MG63 (cell line): Measurements from ENCODE around the gene CCL2. TPM values are rescaled to one million over a fixed set of nuclear protein-coding genes. Genes with fewer than 3 reads are reported as not detected.
A peak's percentile ranks its signal among the peaks of the same experiment; 100 is the strongest.

ENCODE experiments used
- DNase-seq: peaks from one replicate; pipeline ENCODE4 v3.0.0-alpha.2; 2020
- H3K27me3 ChIP-seq: fragments of 250-450 bp; sonication (Bioruptor Pico); 2 replicates; pipeline ENCODE4 v1.5.1; 2020; ENCODE audit warnings: mild to moderate bottlenecking, moderate library complexity
- H3K36me3 ChIP-seq: fragments of 250-450 bp; sonication (Bioruptor Pico); 2 replicates; pipeline ENCODE4 v1.5.1; 2020; ENCODE audit warnings: mild to moderate bottlenecking, moderate library complexity
- H3K4me3 ChIP-seq: fragments of 250-450 bp; sonication (Bioruptor Pico); 2 replicates; pipeline ENCODE4 v1.5.1; 2020; ENCODE audit warnings: mild to moderate bottlenecking, moderate library complexity
- H3K9me3 ChIP-seq: fragments of 250-450 bp; sonication (Bioruptor Pico); 2 replicates; pipeline ENCODE4 v1.5.1; 2020; ENCODE audit warnings: mild to moderate bottlenecking, moderate library complexity
- total RNA-seq: library from RNA; depleted of rRNA; stranded (reverse); fragments of >200 nt; shearing (Covaris generic); gene quantifications from 2 replicates; pipeline ENCODE4 v1.2.3, GENCODE V29; 2014; ENCODE audit warnings: low replicate concordance

CCL2 gene
- total RNA-seq, 1 experiment from 2014 or later = 12.3 TPM

DNA sequence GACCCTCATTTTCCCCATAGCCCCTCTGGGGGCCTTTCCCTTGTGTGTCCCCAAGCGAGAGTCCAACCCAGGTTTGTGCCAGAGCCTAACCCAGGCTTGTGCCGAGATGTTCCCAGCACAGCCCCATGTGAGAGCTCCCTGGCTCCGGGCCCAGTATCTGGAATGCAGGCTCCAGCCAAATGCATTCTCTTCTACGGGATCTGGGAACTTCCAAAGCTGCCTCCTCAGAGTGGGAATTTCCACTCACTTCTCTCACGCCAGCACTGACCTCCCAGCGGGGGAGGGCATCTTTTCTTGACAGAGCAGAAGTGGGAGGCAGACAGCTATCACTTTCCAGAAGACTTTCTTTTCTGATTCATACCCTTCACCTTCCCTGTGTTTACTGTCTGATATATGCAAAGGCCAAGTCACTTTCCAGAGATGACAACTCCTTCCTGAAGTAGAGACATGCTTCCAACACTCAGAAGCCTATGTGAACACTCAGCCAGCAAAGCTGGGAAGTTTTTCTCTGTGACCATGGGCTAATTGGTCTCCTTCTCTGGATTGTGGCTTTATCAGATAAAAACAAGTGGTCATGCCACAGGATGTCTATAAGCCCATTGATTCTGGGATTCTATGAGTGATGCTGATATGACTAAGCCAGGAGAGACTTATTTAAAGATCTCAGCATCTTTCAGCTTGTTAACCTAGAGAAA is 2.5 kb upstream of the CCL2 start:
- Histone ChIP-seq H3K36me3 (no peaks in the 10 kb centered on the region), H3K9me3 (no peaks in the 10 kb centered on the region), H3K4me3 (no peak overlapping the region), H3K27me3 (no peaks in the 10 kb centered on the region)
- peak; percentile 95 for DNase-seq

DNA sequence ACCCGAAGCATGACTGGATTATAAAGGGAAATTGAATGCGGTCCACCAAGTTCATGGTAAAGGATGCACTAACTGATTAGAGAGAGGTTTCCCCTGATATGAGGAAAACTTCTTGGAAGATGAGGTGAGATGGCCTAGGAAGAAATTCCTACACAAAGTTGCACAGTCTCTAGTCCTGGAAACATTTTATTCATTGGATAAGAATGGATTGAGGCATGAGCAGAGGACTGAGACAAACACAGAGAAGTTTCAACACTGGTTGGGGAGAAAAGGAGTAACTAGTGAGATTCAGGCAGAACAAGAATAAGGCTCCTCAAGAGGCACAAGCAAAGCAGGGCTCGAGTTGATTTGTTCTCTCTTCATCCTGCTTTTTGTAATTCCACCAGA is 2.0 kb upstream of the CCL2 start:
- H3K9me3 ChIP-seq = no peaks in the 10 kb centered on the region
- no peak overlapping the region for H3K4me3 ChIP-seq
- H3K27me3 ChIP-seq = no peaks in the 10 kb centered on the region
- no peak for DNase-seq
- H3K36me3 ChIP-seq = no peaks in the 10 kb centered on the region

DNA sequence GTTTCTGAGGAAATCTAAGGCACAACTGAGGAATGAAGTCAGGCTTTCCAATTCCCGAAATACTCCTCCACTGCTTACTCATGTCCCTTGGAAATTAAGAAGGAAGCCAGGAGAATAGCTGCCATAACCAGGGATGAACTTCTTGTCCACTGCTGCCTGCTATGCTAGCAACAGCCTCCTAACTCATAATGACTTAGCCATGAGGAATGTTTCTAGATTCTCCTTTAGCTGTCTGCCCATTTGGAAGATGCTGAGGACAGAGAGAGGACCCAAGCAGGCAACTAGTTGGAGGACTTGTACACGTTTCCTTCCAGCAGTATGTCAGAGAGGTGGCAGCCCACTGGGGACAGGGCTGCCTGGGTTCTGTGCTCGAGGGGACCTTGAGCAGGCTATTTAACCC is 939 bp upstream of the CCL2 start:
- peak; percentile 57 for DNase-seq
- H3K9me3 ChIP-seq = no peaks in the 10 kb centered on the region
- no peaks in the 10 kb centered on the region for H3K27me3 ChIP-seq
- no peaks in the 10 kb centered on the region for H3K36me3 ChIP-seq
- H3K4me3 ChIP-seq = no peak overlapping the region

DNA sequence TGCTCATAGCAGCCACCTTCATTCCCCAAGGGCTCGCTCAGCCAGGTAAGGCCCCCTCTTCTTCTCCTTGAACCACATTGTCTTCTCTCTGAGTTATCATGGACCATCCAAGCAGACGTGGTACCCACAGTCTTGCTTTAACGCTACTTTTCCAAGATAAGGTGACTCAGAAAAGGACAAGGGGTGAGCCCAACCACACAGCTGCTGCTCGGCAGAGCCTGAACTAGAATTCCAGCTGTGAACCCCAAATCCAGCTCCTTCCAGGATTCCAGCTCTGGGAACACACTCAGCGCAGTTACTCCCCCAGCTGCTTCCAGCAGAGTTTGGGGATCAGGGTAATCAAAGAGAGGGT is 272 bp downstream of the CCL2 start:
- DNase-seq = no peak

DNA sequence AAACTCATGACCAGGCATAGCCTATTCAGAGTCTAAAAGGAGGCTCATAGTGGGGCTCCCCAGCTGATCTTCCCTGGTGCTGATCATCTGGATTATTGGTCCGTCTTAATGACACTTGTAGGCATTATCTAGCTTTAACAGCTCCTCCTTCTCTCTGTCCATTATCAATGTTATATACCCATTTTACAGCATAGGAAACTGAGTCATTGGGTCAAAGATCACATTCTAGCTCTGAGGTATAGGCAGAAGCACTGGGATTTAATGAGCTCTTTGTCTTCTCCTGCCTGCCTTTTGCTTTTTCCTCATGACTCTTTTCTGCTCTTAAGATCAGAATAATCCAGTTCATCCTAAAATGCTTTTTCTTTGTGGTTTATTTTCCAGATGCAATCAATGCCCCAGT is 756 bp downstream of the CCL2 start:
- no peak for DNase-seq
- H3K27me3 ChIP-seq = no peaks in the 10 kb centered on the region

More for the DNA sequence above, 272 bp downstream of the CCL2 start:
- Histone ChIP-seq H3K9me3 (no peaks in the 10 kb centered on the region), H3K27me3 (no peaks in the 10 kb centered on the region), H3K36me3 (no peaks in the 10 kb centered on the region), H3K4me3 (peak overlapping the region; percentile 38)

DNA sequence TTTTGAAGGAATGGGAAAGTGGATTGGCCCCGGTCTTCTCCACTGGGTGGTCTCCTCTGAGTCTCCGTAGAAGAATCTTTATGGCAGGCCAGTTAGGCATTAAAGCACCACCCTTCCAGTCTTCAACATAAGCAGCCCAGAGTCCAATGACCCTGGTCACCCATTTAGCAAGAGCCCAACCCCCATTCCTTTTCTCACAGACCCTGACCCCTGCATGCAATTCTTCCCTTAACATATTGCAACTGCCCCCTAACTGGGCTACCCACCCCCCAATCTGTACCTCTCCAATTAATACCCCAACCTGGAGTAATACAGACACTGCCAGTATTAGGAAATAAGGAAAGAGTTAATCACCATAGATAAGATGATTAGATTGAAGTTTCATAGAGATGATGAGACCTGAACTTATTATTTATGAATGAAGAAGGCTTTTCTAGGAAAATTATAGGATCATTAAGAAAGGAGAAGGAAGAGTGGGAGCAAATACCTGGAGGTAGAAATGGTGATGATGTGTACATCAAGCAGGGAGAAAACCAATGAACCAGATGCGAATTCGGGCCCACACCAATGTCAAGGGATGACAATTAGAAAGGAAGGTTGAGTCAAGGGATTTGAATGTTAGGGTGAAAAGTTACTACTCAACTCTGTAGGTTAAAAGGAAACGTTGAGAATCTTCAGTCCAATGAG is 2.4 kb downstream of the CCL2 start:
- Histone ChIP-seq H3K36me3 (no peaks in the 10 kb centered on the region), H3K9me3 (no peaks in the 10 kb centered on the region), H3K27me3 (no peaks in the 10 kb centered on the region), H3K4me3 (no peak overlapping the region)
- no peak for DNase-seq

More for the DNA sequence above, 756 bp downstream of the CCL2 start:
- Histone ChIP-seq H3K4me3 (peak overlapping the region; percentile 38), H3K9me3 (no peaks in the 10 kb centered on the region), H3K36me3 (no peaks in the 10 kb centered on the region)

DNA sequence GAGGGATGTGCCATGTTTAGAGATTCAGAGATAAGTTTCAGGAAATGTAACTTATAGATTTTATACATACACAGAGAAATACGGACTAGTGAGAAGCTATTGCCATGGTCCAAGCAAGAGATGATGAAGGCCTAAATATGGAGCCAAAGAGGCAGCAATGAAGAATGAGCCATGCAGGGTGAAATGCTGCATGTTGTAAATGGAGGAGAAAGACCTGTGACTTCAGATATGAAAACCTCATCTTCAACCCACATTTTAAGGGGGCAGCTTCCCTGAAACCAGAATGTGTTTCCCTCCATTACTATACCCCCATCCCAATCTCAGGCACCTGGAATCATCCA is 2.9 kb downstream of the CCL2 start:
- Histone ChIP-seq H3K27me3 (no peaks in the 10 kb centered on the region), H3K36me3 (no peaks in the 10 kb centered on the region), H3K4me3 (no peak overlapping the region), H3K9me3 (no peaks in the 10 kb centered on the region)
- no peak for DNase-seq

DNA sequence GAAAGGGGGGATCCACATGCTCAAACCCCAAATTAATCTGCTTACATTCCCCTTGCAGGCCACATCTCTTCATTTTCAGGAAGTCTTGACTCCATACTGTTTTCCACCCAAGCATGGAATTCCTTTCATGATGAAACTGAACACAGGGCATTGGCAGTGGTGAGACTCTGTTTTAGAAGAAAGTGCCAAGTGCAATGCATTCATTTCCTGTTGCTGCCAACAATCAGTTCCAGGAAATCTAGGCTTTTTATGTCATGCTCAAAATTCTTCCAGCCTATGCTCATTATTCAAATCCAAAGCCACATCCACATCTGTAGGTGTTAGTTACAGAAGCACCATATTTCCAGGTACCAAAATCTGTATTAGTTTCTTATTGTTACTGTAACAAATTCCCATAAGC is 4.1 kb downstream of the CCL2 start:
- Histone ChIP-seq H3K4me3 (no peak overlapping the region), H3K36me3 (no peaks in the 10 kb centered on the region), H3K27me3 (no peaks in the 10 kb centered on the region), H3K9me3 (no peaks in the 10 kb centered on the region)
- peak; percentile 63 for DNase-seq

DNA sequence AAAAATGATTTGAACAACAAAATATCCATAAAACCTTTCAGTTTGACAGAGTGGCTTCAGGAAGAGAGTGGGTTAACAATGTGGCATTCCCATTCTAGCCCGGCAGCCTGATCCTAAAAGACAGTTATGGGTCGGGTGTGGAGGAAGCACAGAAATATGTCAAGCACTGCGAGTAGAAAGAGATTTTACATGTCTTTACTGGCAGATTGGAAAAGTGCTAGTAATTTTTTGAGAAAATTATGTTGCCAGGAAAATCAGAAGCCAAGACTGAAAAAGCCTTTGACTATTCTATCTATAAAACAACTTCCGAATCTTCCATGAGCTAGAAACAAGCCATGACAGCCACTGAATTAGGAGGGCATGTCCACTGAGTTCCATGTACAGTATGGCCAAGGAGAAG is 5.8 kb downstream of the CCL2 start:
- H3K4me3 ChIP-seq = no peak overlapping the region
- DNase-seq = no peak
- no peaks in the 10 kb centered on the region for H3K27me3 ChIP-seq
- H3K9me3 ChIP-seq = no peaks in the 10 kb centered on the region
- no peaks in the 10 kb centered on the region for H3K36me3 ChIP-seq

DNA sequence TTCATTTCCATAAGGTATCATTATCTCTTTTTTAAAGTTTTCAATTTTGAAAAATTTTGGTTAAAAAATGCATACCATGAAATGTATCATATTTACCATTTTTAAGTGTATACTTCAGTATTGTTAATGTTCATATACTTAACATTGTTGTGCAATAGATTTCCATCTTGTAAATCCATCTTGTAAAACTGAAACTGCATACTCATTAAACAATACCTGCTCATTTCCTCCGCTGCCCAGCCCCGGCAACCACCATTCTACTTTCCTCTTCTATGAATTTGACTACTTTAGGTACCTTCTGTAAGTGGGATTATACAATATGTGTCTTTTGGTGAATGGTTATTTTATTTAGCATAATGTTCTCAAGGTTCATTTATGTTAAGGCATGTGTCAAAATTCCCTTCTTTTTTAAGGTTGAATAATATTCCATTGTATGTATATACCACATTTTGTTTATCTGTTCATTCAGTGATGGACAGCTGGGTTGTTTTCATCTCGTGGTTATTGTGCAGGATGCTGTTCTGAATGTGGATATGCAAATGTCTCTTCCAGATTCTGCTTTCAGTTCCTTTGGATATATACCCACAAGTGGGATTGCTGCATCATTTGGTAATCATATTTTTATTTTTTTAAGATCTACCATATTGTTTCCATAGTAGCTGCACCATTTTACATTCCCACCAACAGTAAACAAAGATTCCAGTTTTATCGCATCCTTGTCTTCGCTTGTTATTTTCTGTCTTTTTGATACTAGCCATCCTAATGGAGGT is 6.7 kb downstream of the CCL2 start:
- Histone ChIP-seq H3K4me3 (no peak overlapping the region), H3K27me3 (no peaks in the 10 kb centered on the region), H3K9me3 (no peaks in the 10 kb centered on the region), H3K36me3 (no peaks in the 10 kb centered on the region)
- DNase-seq = no peak

DNA sequence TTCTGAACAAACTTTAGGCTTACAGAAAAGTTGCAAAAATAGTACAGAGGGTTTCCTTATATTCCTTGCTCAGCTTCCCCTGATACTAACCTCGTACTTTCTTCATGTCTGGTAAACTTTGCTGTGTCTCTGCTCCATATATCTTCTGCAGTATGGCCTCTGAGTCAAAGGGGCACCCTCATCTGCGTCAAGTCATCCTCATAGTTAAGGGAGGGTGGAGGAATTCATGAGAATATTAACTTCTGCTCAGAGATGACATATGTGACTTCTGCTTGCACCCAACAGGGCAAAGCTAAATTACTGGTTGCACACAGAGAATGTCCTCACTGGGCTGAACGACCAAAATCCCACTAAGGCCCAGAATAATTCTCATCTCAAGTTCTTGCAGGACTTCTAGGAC is 10.6 kb downstream of the CCL2 start:
- DNase-seq = no peak
- Histone ChIP-seq H3K36me3 (no peaks in the 10 kb centered on the region), H3K27me3 (no peaks in the 10 kb centered on the region), H3K4me3 (no peak overlapping the region), H3K9me3 (peaks cover 2% of the 10 kb centered on the region; the same call in 1 of the 2 replicates)

DNA sequence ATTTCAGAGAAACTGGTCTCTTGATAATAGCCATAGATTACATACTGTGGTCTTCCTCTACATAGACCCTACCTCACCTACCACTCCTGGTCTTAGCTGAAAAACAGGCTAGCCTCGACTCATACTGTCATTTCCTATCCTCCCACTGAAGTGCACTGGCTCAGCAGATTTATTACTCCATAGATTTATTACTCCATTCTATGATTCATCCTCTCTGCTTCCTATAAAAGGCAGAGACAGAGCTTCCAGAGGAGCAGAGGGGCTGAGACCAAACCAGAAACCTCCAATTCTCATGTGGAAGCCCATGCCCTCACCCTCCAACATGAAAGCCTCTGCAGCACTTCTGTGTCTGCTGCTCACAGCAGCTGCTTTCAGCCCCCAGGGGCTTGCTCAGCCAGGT is 14.9 kb downstream of the CCL2 start, which contains the start of gene CCL7:
CCL7 (plus strand) TSS at position 253 of the 400 bp plus-strand sequence; CDS start at position 323, 70 bp downstream.
- Histone ChIP-seq H3K36me3 (no peaks in the 10 kb centered on the region), H3K9me3 (peaks cover 2% of the 10 kb centered on the region; the same call in 1 of the 2 replicates), H3K4me3 (no peak within 1 kb of the TSS), H3K27me3 (no peaks in the 10 kb centered on the region)
- DNase-seq = no peak

DNA sequence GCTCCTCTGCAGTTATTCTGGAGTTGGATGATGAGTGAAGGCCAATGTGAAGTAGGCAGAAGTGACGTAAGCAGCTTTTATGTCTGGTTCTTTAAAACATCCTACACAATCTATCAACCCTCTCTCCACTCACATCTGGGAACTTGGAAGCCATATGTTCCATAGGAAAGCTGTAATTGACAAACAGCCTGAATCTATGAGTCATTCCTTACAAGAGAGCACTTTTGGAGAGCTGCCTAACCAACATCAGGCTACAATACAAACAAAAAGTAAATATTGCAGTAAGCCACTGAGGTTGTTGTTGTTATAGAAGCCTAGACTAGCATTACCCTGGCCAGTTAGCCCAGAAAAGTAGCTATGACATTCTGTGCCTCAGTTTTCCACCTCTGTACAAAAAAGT is 20.8 kb downstream of the CCL2 start:
- H3K9me3 ChIP-seq = no peaks in the 10 kb centered on the region
- peak; percentile 46 for DNase-seq
- H3K27me3 ChIP-seq = no peaks in the 10 kb centered on the region
- no peak overlapping the region for H3K4me3 ChIP-seq
- H3K36me3 ChIP-seq = no peaks in the 10 kb centered on the region

DNA sequence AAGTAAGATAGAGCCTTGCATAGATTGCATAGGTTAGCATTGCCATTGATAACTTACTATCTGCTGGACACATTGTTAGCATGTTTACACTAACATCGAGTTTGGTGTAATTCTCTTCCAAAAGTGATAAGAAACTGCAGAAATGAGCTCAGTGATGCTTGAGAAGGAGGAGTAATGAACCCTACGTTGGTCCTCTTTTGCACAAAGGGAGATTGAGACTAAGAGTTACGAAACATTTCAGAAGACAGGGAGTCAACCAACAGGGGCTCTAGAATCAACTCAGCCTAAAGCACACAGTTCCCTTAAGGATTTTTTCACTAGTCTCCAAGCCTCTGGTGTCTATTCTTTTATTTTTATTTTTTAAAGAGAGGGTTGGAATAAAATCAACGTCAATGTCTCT is 21.7 kb downstream of the CCL2 start:
- no peaks in the 10 kb centered on the region for H3K36me3 ChIP-seq
- DNase-seq = no peak
- no peak overlapping the region for H3K4me3 ChIP-seq
- no peaks in the 10 kb centered on the region; the same call in 1 of the 2 replicates for H3K27me3 ChIP-seq
- no peaks in the 10 kb centered on the region for H3K9me3 ChIP-seq

DNA sequence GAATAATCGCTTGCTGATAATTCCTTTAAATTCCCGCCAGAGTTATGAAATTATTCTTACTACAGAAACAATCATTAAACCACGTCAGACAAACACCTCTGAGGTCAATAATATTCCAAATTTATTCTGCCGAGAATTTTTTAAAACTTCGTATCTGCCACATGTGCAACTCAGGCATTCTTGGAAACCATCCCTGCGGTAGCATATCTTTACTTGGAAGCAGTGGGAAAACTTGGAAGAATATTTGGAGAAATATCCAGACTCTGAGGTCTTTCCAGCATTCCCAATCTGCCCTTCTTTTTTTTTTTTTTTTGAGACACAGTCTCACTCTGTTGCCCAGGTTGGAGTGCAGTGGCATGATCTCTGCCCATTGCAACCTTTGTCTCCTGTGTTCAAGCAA is 28.5 kb downstream of the CCL2 start:
- no peaks in the 10 kb centered on the region for H3K9me3 ChIP-seq
- H3K4me3 ChIP-seq = no peak overlapping the region
- H3K36me3 ChIP-seq = no peaks in the 10 kb centered on the region
- no peak for DNase-seq
- H3K27me3 ChIP-seq = no peaks in the 10 kb centered on the region; the same call in 1 of the 2 replicates

DNA sequence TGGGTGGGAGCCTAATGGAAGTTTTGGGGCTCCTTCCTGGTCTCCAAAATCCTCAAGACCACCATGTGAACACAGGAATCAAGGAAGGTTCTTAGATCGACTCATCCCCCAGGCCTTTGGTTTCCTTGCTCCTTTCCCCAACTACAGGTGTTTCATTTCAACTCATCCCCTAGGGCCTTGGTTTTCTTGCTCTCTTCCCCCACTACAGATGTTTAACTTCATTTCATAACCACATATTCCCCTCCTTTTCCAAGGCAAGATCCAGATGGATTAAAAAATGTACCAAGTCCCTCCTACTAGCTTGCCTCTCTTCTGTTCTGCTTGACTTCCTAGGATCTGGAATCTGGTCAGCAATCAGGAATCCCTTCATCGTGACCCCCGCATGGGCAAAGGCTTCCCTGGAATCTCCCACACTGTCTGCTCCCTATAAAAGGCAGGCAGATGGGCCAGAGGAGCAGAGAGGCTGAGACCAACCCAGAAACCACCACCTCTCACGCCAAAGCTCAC is 30.3 kb downstream of the CCL2 start, which contains the start of gene CCL11:
CCL11 (plus strand) TSS at position 457 of the 507 bp plus-strand sequence. CDS start 67 bp downstream, outside the sequence.
- Histone ChIP-seq H3K36me3 (no peaks in the 10 kb centered on the region), H3K9me3 (no peaks in the 10 kb centered on the region), H3K4me3 (no peak within 1 kb of the TSS), H3K27me3 (no peaks in the 10 kb centered on the region; the same call in 1 of the 2 replicates)
- DNase-seq = no peak

DNA sequence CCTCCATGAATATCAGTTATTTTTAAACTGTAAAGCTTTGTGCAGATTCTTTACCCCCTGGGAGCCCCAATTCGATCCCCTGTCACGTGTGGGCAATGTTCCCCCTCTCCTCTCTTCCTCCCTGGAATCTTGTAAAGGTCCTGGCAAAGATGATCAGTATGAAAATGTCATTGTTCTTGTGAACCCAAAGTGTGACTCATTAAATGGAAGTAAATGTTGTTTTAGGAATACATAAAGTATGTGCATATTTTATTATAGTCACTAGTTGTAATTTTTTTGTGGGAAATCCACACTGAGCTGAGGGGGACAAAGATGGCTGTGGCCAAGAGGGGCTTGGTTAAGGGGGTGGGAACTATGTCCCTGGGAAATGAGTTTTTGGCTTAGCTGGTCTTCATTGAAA is 32.8 kb downstream of the CCL2 start:
- no peak for DNase-seq
- H3K36me3 ChIP-seq = no peaks in the 10 kb centered on the region

More for the DNA sequence above, 32.8 kb downstream of the CCL2 start:
- no peaks in the 10 kb centered on the region for H3K9me3 ChIP-seq
- H3K4me3 ChIP-seq = no peak overlapping the region
- H3K27me3 ChIP-seq = no peaks in the 10 kb centered on the region
